Smooth muscle cell (in vitro differentiated cells): ENCODE data around the gene MMP27. TPM values are rescaled to one million over a fixed set of nuclear protein-coding genes. Genes with fewer than 3 reads are reported as not detected.

Experiments
- DNase-seq: peaks from one replicate; lab custom pipeline; 2025; ENCODE audit not compliant: unreplicated experiment; lab: John Stamatoyannopoulos, UW
- H2AFZ ChIP-seq: fragments of 200-600 bp; sonication (generic); 2 replicates; pipeline ENCODE4 v1.6.0; 2016; ENCODE audit warnings: antibody characterized with exemption, low read depth, mild to moderate bottlenecking
- H3F3A ChIP-seq: fragments of 200-600 bp; sonication (generic); 2 replicates; pipeline ENCODE4 v1.6.0; 2017; ENCODE audit warnings: antibody characterized with exemption, low read depth
- H3K27ac ChIP-seq: fragments of 200-600 bp; sonication (generic); 2 replicates; pipeline ENCODE4 v1.5.1; 2016; ENCODE audit warnings: low read depth, mild to moderate bottlenecking
- H3K27me3 ChIP-seq: fragments of 200-600 bp; sonication (generic); 2 replicates; pipeline ENCODE4 v1.6.1; 2016; ENCODE audit warnings: low read depth, mild to moderate bottlenecking
- H3K36me3 ChIP-seq: fragments of 200-600 bp; sonication (generic); 2 replicates; pipeline ENCODE4 v1.5.1; 2016; ENCODE audit warnings: low read depth
- H3K4me1 ChIP-seq: fragments of 200-600 bp; sonication (generic); 2 replicates; pipeline ENCODE4 v1.5.1; 2016; ENCODE audit warnings: low read depth
- H3K4me2 ChIP-seq: fragments of 200-600 bp; sonication (generic); 2 replicates; pipeline ENCODE4 v1.6.0; 2016; ENCODE audit warnings: mild to moderate bottlenecking
- H3K4me3 ChIP-seq: fragments of 200-600 bp; sonication (generic); 2 replicates; pipeline ENCODE4 v1.5.1; 2016; ENCODE audit warnings: mild to moderate bottlenecking
- H3K79me2 ChIP-seq: fragments of 200-600 bp; sonication (generic); 2 replicates; pipeline ENCODE4 v1.6.0; 2016; ENCODE audit warnings: low read depth, mild to moderate bottlenecking
- H3K9ac ChIP-seq: fragments of 200-600 bp; sonication (generic); 2 replicates; pipeline ENCODE4 v1.6.0; 2016; ENCODE audit warnings: low read depth
- H3K9me3 ChIP-seq: fragments of 200-600 bp; sonication (generic); replicated peaks from 2 replicates; pipeline ENCODE4 v1.5.1; 2016; ENCODE audit warnings: low read depth
- H4K20me1 ChIP-seq: fragments of 200-600 bp; sonication (generic); 2 replicates; pipeline ENCODE4 v1.6.0; 2016; ENCODE audit warnings: low read depth
- CTCF ChIP-seq: fragments of 200-600 bp; sonication (generic); IDR thresholded peaks from 2 replicates; pipeline ENCODE4 v1.5.1; 2017; ENCODE audit warnings: borderline replicate concordance, mild to moderate bottlenecking, antibody characterized with exemption; ENCODE audit not compliant: insufficient read depth, poor library complexity, severe bottlenecking
- WGBS: methylation state at CpG from one replicate; pipeline ENCODE4 v1.1.7; 2016; ENCODE audit warnings: low lambda C conversion rate; 5-methylcytosine and 5-hydroxymethylcytosine counted together
- polyA plus RNA-seq: library from polyadenylated mRNA; unstranded; fragments of >200 nt; fragmentation: Nextera tagmentation; extraction: Ambion mirVana; gene quantifications from 2 replicates; pipeline ENCODE4 v1.2.1, GENCODE V29; 2016
- total RNA-seq: library from RNA; depleted of rRNA; stranded (reverse); fragments of >200 nt; gene quantifications from 2 replicates; pipeline ENCODE4 v1.2.3, GENCODE V29; 2014

MMP27 gene
- total and polyA plus RNA-seq, 2 experiments from 2014 or later: not detected

GRCh38 chr11:102709201-102709945, 3.8 kb upstream of the MMP27 start:
- Histone ChIP-seq H3F3A (no peaks in the 10 kb centered on the region), H3K27ac (no peak overlapping the region), H3K4me1 (no peaks in the 10 kb centered on the region), H2AFZ (no peak overlapping the region), H3K79me2 (no peaks in the 10 kb centered on the region), H3K27me3 (no peaks in the 10 kb centered on the region), H3K36me3 (no peaks in the 10 kb centered on the region), H3K4me2 (no peak overlapping the region), H3K4me3 (no peak overlapping the region), H4K20me1 (no peaks in the 10 kb centered on the region), H3K9me3 (no peaks in the 10 kb centered on the region), H3K9ac (no peak overlapping the region)
- no peak for DNase-seq
- 81% methylated on average over 2 of the region's 2 CpGs for WGBS
- no peak for TF ChIP-seq CTCF

- H3K79me2 ChIP-seq: no peaks in the 10 kb centered on the region
- H4K20me1 ChIP-seq: no peaks in the 10 kb centered on the region
- H3K4me3 ChIP-seq: no peak overlapping the region
- no peak overlapping the region for H3K9ac ChIP-seq
- no peak overlapping the region for H3K27ac ChIP-seq
- no peaks in the 10 kb centered on the region for H3K36me3 ChIP-seq
- no peak overlapping the region for H3K4me2 ChIP-seq
- no peaks in the 10 kb centered on the region for H3K9me3 ChIP-seq
- TF ChIP-seq CTCF: no peak
- H2AFZ ChIP-seq: no peak overlapping the region
- DNase-seq: no peak
- H3F3A ChIP-seq: no peaks in the 10 kb centered on the region
- no peaks in the 10 kb centered on the region for H3K27me3 ChIP-seq
- WGBS: 88% methylated on average over 4 of the region's 4 CpGs
- H3K4me1 ChIP-seq: no peaks in the 10 kb centered on the region
Measured at GRCh38 chr11:102708654-102709053, 3.1 kb upstream of the MMP27 start.

DNA sequence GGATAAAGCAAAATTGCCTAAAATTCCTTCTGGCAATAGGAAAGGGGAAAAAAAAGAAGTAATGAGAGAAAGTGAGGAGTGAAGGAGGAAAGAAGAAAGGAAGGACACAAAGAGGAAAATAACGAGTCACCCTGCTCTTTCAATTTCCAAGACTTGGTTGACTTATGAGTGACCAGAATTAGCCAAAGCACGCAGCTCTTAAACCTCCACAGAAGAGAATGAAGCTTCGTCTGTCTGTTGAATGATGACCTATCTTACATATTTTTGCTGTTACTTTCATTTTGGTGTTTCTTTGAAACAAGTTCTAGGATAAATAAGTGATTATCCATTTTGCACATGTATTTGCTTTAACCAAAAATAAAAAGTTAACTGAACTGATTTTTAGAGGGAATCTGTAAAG, 728 bp downstream of the MMP27 start:
- Histone ChIP-seq H4K20me1 (no peaks in the 10 kb centered on the region), H2AFZ (no peak overlapping the region), H3F3A (no peaks in the 10 kb centered on the region), H3K36me3 (no peaks in the 10 kb centered on the region), H3K27me3 (no peaks in the 10 kb centered on the region), H3K79me2 (no peaks in the 10 kb centered on the region), H3K27ac (no peak overlapping the region), H3K4me1 (no peaks in the 10 kb centered on the region), H3K4me3 (no peak overlapping the region), H3K4me2 (no peak overlapping the region), H3K9ac (no peak overlapping the region), H3K9me3 (no peaks in the 10 kb centered on the region)
- no peak for DNase-seq
- TF ChIP-seq CTCF: no peak
- 85% methylated on average over 3 of the region's 3 CpGs for WGBS
